Subcutaneous adipose tissue (tissue), 4 donors: ENCODE results near the gene RUVBL2. TPM values are rescaled to one million over a fixed set of nuclear protein-coding genes. Genes with fewer than 3 reads are reported as not detected.

Experiments used
- total RNA-seq, 4 donors: library from RNA; depleted of rRNA; stranded (reverse); fragments of >200 nt; gene quantifications; one replicate each; pipeline ENCODE4 v1.1.0, GENCODE V29; 2016
- TF ChIP-seq, protein P1 (sequence below): fragments of 450-650 bp; IDR thresholded peaks from one replicate; pipeline ENCODE4 v1.5.1; 2016; ENCODE audit warnings: low read depth, mild to moderate bottlenecking, control low read depth, antibody characterized with exemption, moderate library complexity

Gene RUVBL2
- total RNA-seq, 4 donors from 2014 or later: 34.3 to 62.5 (median 49.4) TPM

DNA sequence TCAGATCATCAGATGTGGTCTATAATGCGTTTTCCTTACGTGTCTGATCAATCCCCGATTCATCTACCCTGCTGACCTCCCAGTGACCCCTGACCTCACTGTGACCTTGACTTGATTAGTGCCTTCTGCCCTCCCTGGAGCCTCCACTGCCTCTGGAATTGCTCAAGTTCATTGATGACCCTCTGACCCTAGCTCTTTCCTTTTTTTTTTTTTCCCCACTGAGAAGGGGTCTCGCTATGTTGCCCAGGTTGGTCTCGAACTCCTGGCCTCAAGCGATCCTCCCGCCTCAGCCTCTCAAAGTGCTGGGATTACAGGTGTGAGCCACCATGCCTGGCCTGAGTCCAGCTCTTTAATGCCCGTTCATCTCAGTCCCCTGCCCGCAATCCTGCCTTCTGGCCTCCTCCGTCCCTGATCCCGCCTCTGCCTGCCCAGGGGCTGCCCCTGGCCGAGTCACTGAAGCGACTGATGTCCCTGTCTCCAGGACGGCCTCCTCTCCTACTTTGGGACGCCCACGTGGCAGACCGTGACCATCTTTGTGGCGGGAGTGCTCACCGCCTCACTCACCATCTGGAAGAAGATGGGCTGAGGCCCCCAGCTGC is 32.5 kb upstream of the RUVBL2 start:
- TF ChIP-seq, protein P1, sequence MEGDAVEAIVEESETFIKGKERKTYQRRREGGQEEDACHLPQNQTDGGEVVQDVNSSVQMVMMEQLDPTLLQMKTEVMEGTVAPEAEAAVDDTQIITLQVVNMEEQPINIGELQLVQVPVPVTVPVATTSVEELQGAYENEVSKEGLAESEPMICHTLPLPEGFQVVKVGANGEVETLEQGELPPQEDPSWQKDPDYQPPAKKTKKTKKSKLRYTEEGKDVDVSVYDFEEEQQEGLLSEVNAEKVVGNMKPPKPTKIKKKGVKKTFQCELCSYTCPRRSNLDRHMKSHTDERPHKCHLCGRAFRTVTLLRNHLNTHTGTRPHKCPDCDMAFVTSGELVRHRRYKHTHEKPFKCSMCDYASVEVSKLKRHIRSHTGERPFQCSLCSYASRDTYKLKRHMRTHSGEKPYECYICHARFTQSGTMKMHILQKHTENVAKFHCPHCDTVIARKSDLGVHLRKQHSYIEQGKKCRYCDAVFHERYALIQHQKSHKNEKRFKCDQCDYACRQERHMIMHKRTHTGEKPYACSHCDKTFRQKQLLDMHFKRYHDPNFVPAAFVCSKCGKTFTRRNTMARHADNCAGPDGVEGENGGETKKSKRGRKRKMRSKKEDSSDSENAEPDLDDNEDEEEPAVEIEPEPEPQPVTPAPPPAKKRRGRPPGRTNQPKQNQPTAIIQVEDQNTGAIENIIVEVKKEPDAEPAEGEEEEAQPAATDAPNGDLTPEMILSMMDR: no peak

DNA sequence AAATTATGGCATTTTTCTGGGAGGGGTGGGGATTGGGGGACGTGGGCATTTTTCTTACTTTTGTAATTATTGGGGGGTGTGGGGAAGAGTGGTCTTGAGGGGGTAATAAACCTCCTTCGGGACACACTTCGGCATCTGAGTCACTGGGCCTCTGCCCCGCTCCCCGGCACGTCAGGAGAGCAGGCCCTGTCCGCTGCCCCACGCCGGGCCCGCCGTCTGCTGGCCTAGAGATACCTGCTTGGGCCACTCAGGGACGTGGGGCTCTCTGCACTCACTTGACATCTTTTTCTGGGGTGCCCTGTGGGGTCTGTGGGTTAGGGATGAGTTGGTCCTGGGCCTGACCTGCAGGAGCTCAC is 32.0 kb upstream of the RUVBL2 start:
- TF ChIP-seq, protein P1: no peak

DNA sequence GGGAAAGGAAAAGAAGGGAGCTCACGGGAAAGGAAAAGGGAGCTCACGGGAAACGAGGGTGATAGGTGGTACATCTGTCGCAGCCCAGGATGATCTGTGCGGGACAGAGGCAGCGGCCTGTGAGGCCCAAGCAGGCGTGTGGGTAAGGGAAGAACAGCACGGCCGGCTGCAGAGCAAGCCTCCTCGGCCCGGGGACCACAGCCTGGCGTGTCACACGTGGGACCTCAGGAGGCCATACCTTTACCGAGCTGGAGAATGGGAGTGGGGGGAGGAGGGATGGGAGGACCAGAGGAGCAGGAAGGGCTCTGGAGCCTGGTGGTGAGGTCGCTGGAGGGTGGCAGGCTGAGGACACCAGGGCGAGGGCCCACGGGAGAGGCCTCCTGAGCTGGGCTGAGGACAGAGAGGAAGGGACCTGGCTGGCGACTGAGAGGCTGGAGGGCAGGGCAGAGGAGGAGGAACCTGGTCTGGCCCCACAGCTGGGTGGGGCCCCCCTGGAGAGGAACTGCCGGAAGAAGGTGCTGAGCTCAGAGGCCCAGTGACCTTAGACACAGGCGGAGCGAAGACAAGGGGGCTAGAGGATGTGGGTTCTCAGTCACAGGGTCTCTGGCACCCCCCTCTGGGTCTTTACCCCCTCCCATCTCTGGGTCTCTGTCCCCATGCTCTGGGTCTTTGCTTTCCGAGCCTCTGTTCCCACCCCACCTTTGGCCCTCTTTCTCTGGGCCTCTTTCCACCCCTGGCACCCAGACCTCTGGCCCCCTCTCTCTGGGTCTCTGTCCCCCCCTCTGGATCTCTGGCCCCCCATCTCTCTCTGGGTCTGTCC is 31.4 kb upstream of the RUVBL2 start:
- TF ChIP-seq, protein P1: no peak

DNA sequence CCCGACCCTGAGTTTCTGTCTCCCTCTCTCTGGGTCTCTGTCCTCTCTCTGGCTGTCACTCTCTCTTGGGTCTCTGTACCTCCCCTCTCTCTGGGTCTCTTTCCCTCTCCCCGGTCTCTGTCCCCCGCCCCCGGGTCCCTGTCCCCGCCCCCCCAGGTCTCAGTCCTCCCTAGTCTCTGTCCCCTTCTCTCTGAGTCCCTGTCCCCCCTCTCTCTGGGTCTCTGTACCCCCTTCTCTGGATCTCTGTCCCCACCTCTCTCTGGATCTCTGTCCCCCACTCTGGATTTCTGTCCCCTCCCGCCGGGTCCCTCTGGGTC is 30.9 kb upstream of the RUVBL2 start:
- TF ChIP-seq, protein P1: no peak

DNA sequence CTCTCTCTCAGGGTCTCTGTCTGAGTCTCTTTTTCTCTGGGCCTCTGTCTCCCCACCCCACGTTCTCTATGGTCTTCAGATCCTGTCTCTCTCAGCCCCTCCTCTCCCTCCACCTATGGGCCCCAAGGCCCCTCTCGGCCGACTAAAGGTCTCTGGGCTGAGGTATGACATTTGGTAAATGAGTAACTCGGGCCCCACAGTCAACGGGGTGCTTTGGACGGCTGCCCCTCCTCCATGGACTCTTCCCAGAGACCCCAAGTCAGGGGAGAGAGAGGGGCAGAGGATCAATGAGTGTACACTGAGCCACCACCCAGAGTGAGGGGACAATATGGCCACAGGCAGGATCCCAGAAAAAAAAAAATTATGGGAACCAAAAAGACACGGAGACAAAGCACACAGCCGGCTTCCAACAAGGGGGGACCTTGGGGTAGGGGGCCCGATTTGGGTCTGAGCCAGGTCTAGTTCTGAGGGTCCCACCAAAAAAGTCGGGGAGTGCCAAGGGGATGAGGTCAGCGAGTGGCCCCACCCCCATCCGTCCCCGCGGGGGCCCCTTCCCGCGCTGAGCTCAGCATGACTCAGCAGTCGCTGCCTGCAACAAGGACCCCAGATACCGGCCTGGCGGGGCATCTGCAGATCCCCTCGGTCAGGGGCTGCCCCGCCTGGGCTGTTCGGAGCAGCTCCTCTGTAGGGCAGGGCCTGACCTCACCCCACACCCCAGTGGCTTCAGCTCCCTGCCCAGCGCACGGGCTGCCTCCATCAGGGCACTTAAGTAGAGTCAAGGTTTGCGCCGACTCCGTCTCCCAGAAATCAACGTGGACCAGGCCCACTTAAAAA is 30.1 kb upstream of the RUVBL2 start:
- TF ChIP-seq, protein P1: no peak

DNA sequence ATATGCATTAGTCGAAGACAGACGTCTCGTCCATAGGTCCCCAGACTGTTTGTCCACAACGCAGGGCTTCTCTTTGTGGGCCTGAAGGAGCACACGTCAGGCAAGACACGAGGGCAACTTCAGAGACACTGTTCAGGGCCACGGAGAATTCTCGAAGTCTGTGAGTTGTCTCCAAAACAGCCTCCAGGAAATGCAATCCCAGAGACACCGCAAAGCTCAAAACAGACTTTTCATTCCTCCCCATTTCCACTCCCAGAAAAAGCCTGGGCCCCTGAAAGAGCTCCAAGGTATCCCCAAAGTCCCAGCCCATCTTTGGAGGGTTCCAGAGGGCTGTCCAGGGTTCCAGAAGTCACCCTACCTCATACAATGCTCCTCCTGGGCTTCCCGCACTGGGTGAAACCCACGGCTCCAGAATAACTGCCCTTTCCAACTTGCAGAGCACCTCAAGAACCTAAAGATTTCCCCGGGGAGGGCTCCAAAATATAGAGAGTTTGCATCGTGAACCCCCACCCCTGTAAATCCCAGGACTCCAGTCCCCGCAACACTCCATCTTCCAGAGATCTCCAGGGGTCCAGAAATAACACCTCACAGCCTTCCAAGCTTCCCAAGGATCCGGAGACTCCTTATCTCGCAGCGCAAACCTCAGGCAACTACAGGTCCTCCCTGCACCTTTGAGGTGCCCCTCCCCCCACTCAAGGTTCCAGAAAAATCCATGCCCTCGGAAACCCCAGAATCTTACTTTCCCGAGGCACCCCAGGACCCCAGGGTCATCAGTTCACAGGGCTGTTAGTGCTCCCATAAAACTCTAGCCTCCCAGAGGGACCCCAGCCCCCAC is 29.3 kb upstream of the RUVBL2 start:
- TF ChIP-seq, protein P1: no peak
